ENCODE data around the gene GNG12.

Gene GNG12

GRCh38 chr1:67832737-67833601, at the start of gene GNG12:
Gene GNG12 (minus strand): TSS chr1:67833467. CDS start chr1:67707686, 125,781 bp downstream.
- DNase-seq, result peak in 1 of 2 experiments; percentile 20

- no peak for DNase-seq
Observed at GRCh38 chr1:67882196-67882958, 49.1 kb upstream of the GNG12 start.

- DNase-seq, result peak; percentile 79 to 97
Observed at GRCh38 chr1:67880056-67880601, 46.9 kb upstream of the GNG12 start.

- DNase-seq, result no peak
Observed at GRCh38 chr1:67879485-67879884, 46.2 kb upstream of the GNG12 start.

GRCh38 chr1:67874501-67875111, 41.3 kb upstream of the GNG12 start:
- DNase-seq, result no peak

GRCh38 chr1:67869233-67869632, 36.0 kb upstream of the GNG12 start:
- DNase-seq, result no peak

GRCh38 chr1:67863637-67864036, 30.4 kb upstream of the GNG12 start:
- no peak for DNase-seq

GRCh38 chr1:67862685-67863084, 29.4 kb upstream of the GNG12 start:
- DNase-seq, result no peak

GRCh38 chr1:67861856-67862516, 28.7 kb upstream of the GNG12 start:
- no peak for DNase-seq

- DNase-seq, result no peak
Observed at GRCh38 chr1:67860776-67861175, 27.5 kb upstream of the GNG12 start.

- DNase-seq, result no peak
Observed at GRCh38 chr1:67856921-67857320, 23.7 kb upstream of the GNG12 start.

- no peak for DNase-seq
Observed at GRCh38 chr1:67855961-67856360, 22.7 kb upstream of the GNG12 start.

- DNase-seq, result no peak
Observed at GRCh38 chr1:67855444-67855843, 22.2 kb upstream of the GNG12 start.

GRCh38 chr1:67853704-67854103, 20.4 kb upstream of the GNG12 start:
- peak; percentile 74 to 85 for DNase-seq

GRCh38 chr1:67851800-67852199, 18.5 kb upstream of the GNG12 start:
- DNase-seq, result no peak

GRCh38 chr1:67850611-67851075, 17.4 kb upstream of the GNG12 start:
- peak in 1 of 2 experiments; percentile 8 for DNase-seq

GRCh38 chr1:67850151-67850551, 16.9 kb upstream of the GNG12 start:
- peak; percentile 26 to 56 for DNase-seq

- DNase-seq, result no peak
Observed at GRCh38 chr1:67847466-67847865, 14.2 kb upstream of the GNG12 start.

- no peak for DNase-seq
Observed at GRCh38 chr1:67846538-67846937, 13.3 kb upstream of the GNG12 start.

GRCh38 chr1:67844988-67845387, 11.7 kb upstream of the GNG12 start:
- DNase-seq, result no peak

GRCh38 chr1:67843746-67844145, 10.5 kb upstream of the GNG12 start:
- DNase-seq, result no peak

GRCh38 chr1:67843331-67843730, 10.1 kb upstream of the GNG12 start:
- DNase-seq, result no peak

- no peak for DNase-seq
Observed at GRCh38 chr1:67840449-67840848, 7.2 kb upstream of the GNG12 start.

Data from NCI-H2081 (cell line).